Mesenchymal stem cell (in vitro differentiated cells and primary cell): ENCODE results near the gene GAS5.
"Not testable (repeated sequence)": the region's sequence is repeated elsewhere in the genome, so short reads cannot be mapped to it uniquely, and the experiment has no call there.

ENCODE experiments used
- DNase-seq: peaks from one replicate; pipeline ENCODE4 v3.0.0-alpha.2; 2013
- H2AFZ ChIP-seq: one replicate; pipeline ENCODE4 v1.6.1; 2013; ENCODE audit warnings: low read depth, mild to moderate bottlenecking, control low read depth, inconsistent platforms, low read length, moderate library complexity
- H2AK5ac ChIP-seq: 2 replicates; pipeline ENCODE4 v1.6.1; 2013; ENCODE audit warnings: low read length, moderate library complexity, mild to moderate bottlenecking, inconsistent platforms; ENCODE audit not compliant: severe bottlenecking
- H2BK120ac ChIP-seq: one replicate; pipeline ENCODE4 v1.6.1; 2013; ENCODE audit warnings: low read depth, mild to moderate bottlenecking, inconsistent platforms, low read length, moderate library complexity
- H2BK12ac ChIP-seq, 2 experiments: one replicate each; pipeline ENCODE4 v1.6.1; 2013; ENCODE audit warnings: inconsistent platforms in 2 of 2, low read length in 2 of 2, mild to moderate bottlenecking in 2 of 2, moderate library complexity in 2 of 2, control low read depth in 1 of 2
- H2BK15ac ChIP-seq: one replicate; pipeline ENCODE4 v1.6.1; 2013; ENCODE audit warnings: mild to moderate bottlenecking, low read depth, inconsistent platforms; ENCODE audit not compliant: poor library complexity, severe bottlenecking
- H2BK5ac ChIP-seq: 2 replicates; pipeline ENCODE4 v1.6.1; 2013; ENCODE audit warnings: low read depth, mild to moderate bottlenecking, low read length, control low read depth, inconsistent platforms; ENCODE audit not compliant: poor library complexity, severe bottlenecking
- H3K14ac ChIP-seq, 2 experiments: one replicate each; pipeline ENCODE4 v1.6.1; 2013; ENCODE audit warnings: inconsistent platforms in 2 of 2, low read length in 2 of 2, control low read depth in 1 of 2, mild to moderate bottlenecking in 1 of 2, moderate library complexity in 1 of 2
- H3K18ac ChIP-seq, 2 experiments: one replicate each; pipeline ENCODE4 v1.6.1; 2013; ENCODE audit warnings: inconsistent platforms in 2 of 2, low read length in 2 of 2, control low read depth in 1 of 2, low read depth in 1 of 2, mild to moderate bottlenecking in 1 of 2
- H3K23ac ChIP-seq, 2 experiments: one replicate each; pipeline ENCODE4 v1.6.1; 2013; ENCODE audit warnings: inconsistent platforms in 2 of 2, low read length in 2 of 2, mild to moderate bottlenecking in 2 of 2, moderate library complexity in 2 of 2, control low read depth in 1 of 2
- H3K27ac ChIP-seq: 2 replicates; pipeline ENCODE4 v1.5.1; 2013; ENCODE audit warnings: mild to moderate bottlenecking, moderate library complexity, low read length, control low read depth, inconsistent platforms; ENCODE audit not compliant: poor library complexity, severe bottlenecking
- H3K27me3 ChIP-seq, 2 experiments: 2 replicates each; pipeline versions ENCODE4 v1.6.1 to v1.7.0; 2013; ENCODE audit warnings: low read length in 2 of 2, mild to moderate bottlenecking in 2 of 2, moderate library complexity in 2 of 2, control low read depth in 1 of 2, inconsistent platforms in 1 of 2; ENCODE audit not compliant: control insufficient read depth in 1 of 2, insufficient read depth in 1 of 2
- H3K36me3 ChIP-seq, 2 experiments: 2 replicates each; pipeline versions ENCODE4 v1.6.1 to v1.7.0; 2013; ENCODE audit warnings: low read length in 2 of 2, control low read depth in 1 of 2, inconsistent platforms in 1 of 2, low read depth in 1 of 2, mild to moderate bottlenecking in 1 of 2; ENCODE audit not compliant: insufficient read depth in 2 of 2, control insufficient read depth in 1 of 2
- H3K4ac ChIP-seq, 2 experiments: one replicate each; pipeline ENCODE4 v1.6.1; 2013; ENCODE audit warnings: inconsistent platforms in 2 of 2, low read length in 2 of 2, mild to moderate bottlenecking in 2 of 2, moderate library complexity in 2 of 2, control low read depth in 1 of 2, low read depth in 1 of 2
- H3K4me1 ChIP-seq: 2 replicates; pipeline ENCODE4 v1.6.1; 2013; ENCODE audit warnings: low read depth, low read length, control low read depth; ENCODE audit not compliant: control insufficient read depth, insufficient read depth
- H3K4me2 ChIP-seq: 2 replicates; pipeline ENCODE4 v1.6.1; 2013; ENCODE audit warnings: low read length, mild to moderate bottlenecking, inconsistent platforms; ENCODE audit not compliant: poor library complexity, severe bottlenecking
- H3K4me3 ChIP-seq, 2 experiments: 2 replicates each; pipeline versions ENCODE4 v1.5.1 to v1.7.0; 2013; ENCODE audit warnings: low read length in 2 of 2, mild to moderate bottlenecking in 2 of 2, control low read depth in 1 of 2, low read depth in 1 of 2; ENCODE audit not compliant: insufficient read depth in 1 of 2
- H3K79me1 ChIP-seq: replicated peaks from 2 replicates; pipeline ENCODE4 v1.6.1; 2013; ENCODE audit warnings: mild to moderate bottlenecking, control low read depth, low read length, inconsistent platforms; ENCODE audit not compliant: poor library complexity, severe bottlenecking
- H3K9ac ChIP-seq: 2 replicates; pipeline ENCODE4 v1.7.0; 2013; ENCODE audit warnings: mild to moderate bottlenecking, low read length, moderate library complexity
- H3K9me3 ChIP-seq: 2 replicates; pipeline ENCODE4 v1.7.0; 2013; ENCODE audit warnings: mild to moderate bottlenecking, low read length; ENCODE audit not compliant: control insufficient read depth
- H4K8ac ChIP-seq: one replicate; pipeline ENCODE4 v1.6.1; 2013; ENCODE audit warnings: inconsistent platforms, mild to moderate bottlenecking, low read length, moderate library complexity
- H4K91ac ChIP-seq: one replicate; pipeline ENCODE4 v1.6.1; 2013; ENCODE audit warnings: mild to moderate bottlenecking, low read length, inconsistent platforms
- WGBS: methylation state at CpG from one replicate; pipeline ENCODE4 v1.1.7; 2013; ENCODE audit warnings: mixed read lengths; 5-methylcytosine and 5-hydroxymethylcytosine counted together

The GAS5 gene

GRCh38 chr1:173881117-173881516, 13.3 kb upstream of the GAS5 start:
- not testable (repeated sequence) for H2BK5ac ChIP-seq, H3K9me3 ChIP-seq, H3K23ac ChIP-seq, H3K9ac ChIP-seq, H3K18ac ChIP-seq, H3K14ac ChIP-seq, H3K4ac ChIP-seq, H3K4me3 ChIP-seq, H4K8ac ChIP-seq, H2AFZ ChIP-seq, H2BK120ac ChIP-seq, H3K27me3 ChIP-seq, DNase-seq, H3K27ac ChIP-seq, H3K4me1 ChIP-seq, H2AK5ac ChIP-seq, H2BK12ac ChIP-seq, H4K91ac ChIP-seq, H3K4me2 ChIP-seq, H2BK15ac ChIP-seq
- Histone ChIP-seq H3K79me1 (peaks cover 12% of the 10 kb centered on the region), H3K36me3 (peaks cover 14 to 46% of the 10 kb centered on the region in 2 experiments)
- 71% methylated on average over 2 of the region's 4 CpGs for WGBS

- Histone ChIP-seq H3K27ac (no peak overlapping the region), H4K8ac (no peak overlapping the region), H3K79me1 (peaks cover 6% of the 10 kb centered on the region), H3K4me2 (no peak overlapping the region), H3K9me3 (no peaks in the 10 kb centered on the region), H3K9ac (no peak overlapping the region), H2BK15ac (no peak overlapping the region), H3K36me3 (peaks cover 9 to 55% of the 10 kb centered on the region in 2 experiments), H3K4ac (no peak overlapping the region), H2AK5ac (no peak overlapping the region), H2BK120ac (no peak overlapping the region), H2BK12ac (no peak overlapping the region), H3K27me3 (no peaks in the 10 kb centered on the region), H3K4me1 (peaks cover 3% of the 10 kb centered on the region), H3K4me3 (no peak overlapping the region), H2AFZ (no peak overlapping the region), H3K14ac (no peak overlapping the region), H2BK5ac (no peak overlapping the region), H4K91ac (no peak overlapping the region), H3K23ac (no peak overlapping the region), H3K18ac (no peak overlapping the region)
- DNase-seq, result no peak
Observed at GRCh38 chr1:173878251-173878650, 10.5 kb upstream of the GAS5 start.

- Histone ChIP-seq H3K9ac (no peak overlapping the region), H3K18ac (no peak overlapping the region)
- 95% methylated on average over 3 of the region's 5 CpGs for WGBS
Observed at GRCh38 chr1:173876732-173877131, 8.9 kb upstream of the GAS5 start.

GRCh38 chr1:173871500-173871899, 3.7 kb upstream of the GAS5 start:
- Histone ChIP-seq H3K4me2 (no peak overlapping the region), H2AFZ (no peak overlapping the region), H3K79me1 (peaks cover 25% of the 10 kb centered on the region), H3K9me3 (no peaks in the 10 kb centered on the region), H2BK12ac (no peak overlapping the region), H3K36me3 (peaks cover 14 to 50% of the 10 kb centered on the region in 2 experiments), H3K27ac (no peak overlapping the region), H2BK5ac (no peak overlapping the region), H3K9ac (no peak overlapping the region), H3K18ac (no peak overlapping the region), H3K4me1 (peaks cover 3% of the 10 kb centered on the region), H3K27me3 (no peaks in the 10 kb centered on the region), H2BK15ac (no peak overlapping the region), H4K91ac (no peak overlapping the region), H3K4ac (no peak overlapping the region), H3K4me3 (no peak overlapping the region), H4K8ac (no peak overlapping the region), H2AK5ac (no peak overlapping the region), H3K14ac (no peak overlapping the region), H3K23ac (no peak overlapping the region), H2BK120ac (no peak overlapping the region)
- WGBS, result 100% methylated on average over 2 of the region's 2 CpGs
- DNase-seq, result no peak

More at GRCh38 chr1:173876732-173877131, 8.9 kb upstream of the GAS5 start:
- Histone ChIP-seq H3K36me3 (peaks cover 9 to 61% of the 10 kb centered on the region in 2 experiments), H3K4me2 (no peak overlapping the region), H3K14ac (no peak overlapping the region), H3K27ac (no peak overlapping the region), H2BK5ac (no peak overlapping the region), H2AFZ (no peak overlapping the region), H3K4me1 (peaks cover 3% of the 10 kb centered on the region), H4K91ac (no peak overlapping the region), H3K4ac (no peak overlapping the region), H2BK12ac (no peak overlapping the region), H3K4me3 (no peak overlapping the region), H3K9me3 (no peaks in the 10 kb centered on the region), H2BK15ac (no peak overlapping the region), H4K8ac (no peak overlapping the region), H2BK120ac (no peak overlapping the region), H3K79me1 (peaks cover 9% of the 10 kb centered on the region), H3K27me3 (no peaks in the 10 kb centered on the region), H2AK5ac (no peak overlapping the region), H3K23ac (no peak overlapping the region)
- DNase-seq, result no peak
